Fibroblast of villous mesenchyme (primary cell): ENCODE data around the gene PRPF31. TPM values are rescaled to one million over a fixed set of nuclear protein-coding genes. Genes with fewer than 3 reads are reported as not detected.
A peak's percentile ranks its signal among the peaks of the same experiment; 100 is the strongest.

ENCODE experiments used
- DNase-seq: peaks from one replicate; pipeline ENCODE4 v3.0.0-alpha.2; 2010; ENCODE audit warnings: low read depth
- H3K4me3 ChIP-seq: 2 replicates; pipeline ENCODE4 v1.5.1; 2011; ENCODE audit warnings: low read depth, mild to moderate bottlenecking, low read length
- CTCF ChIP-seq: IDR thresholded peaks from 2 replicates; pipeline ENCODE4 v1.5.1; 2012; ENCODE audit warnings: low read depth, mild to moderate bottlenecking, low read length; ENCODE audit not compliant: insufficient read depth
- total RNA-seq: library from RNA; depleted of rRNA; stranded (reverse); fragments of >200 nt; gene quantifications from 2 replicates; pipeline ENCODE4 v1.2.3, GENCODE V29; 2012

Gene PRPF31
- total RNA-seq, 1 donor = 41.5 TPM

- DNase-seq = no peak
- TF ChIP-seq CTCF = no peak
- H3K4me3 ChIP-seq = no peak overlapping the region
Observed at GRCh38 chr19:54156953-54157352, 41.4 kb downstream of the PRPF31 start.

DNA sequence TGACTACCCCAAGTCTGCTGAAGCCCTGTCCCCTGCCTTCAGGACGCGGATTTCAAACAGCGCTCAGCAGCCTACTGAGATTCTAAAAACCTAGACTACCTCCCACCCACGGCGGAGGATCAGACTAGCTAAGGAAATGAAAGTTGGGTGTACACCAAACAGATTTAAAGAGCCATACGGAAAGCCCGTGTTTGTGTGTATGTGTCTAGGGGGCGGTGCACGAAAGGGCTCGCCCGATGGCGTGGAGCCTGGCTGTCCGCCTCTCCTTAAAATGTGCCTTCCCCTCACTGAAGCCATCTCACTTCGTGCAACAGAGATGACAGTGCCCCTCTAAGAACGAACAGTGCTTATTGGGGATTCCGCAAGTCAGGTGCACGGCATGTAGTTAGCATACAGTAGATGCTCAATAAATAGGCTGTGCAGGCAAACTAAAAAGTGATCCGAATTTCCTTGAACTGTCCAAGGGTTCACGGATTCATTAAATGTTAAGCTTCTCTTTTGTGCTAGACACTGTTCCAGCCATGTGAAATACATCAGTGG is 43.3 kb downstream of the PRPF31 start:
- no peak for TF ChIP-seq CTCF
- peak overlapping the region; percentile 88 for H3K4me3 ChIP-seq
- no peak for DNase-seq

- peak; percentile 100 for DNase-seq
- H3K4me3 ChIP-seq = peak within 1 kb of the TSS; percentile 88
- TF ChIP-seq CTCF = peak; percentile 30
Observed at GRCh38 chr19:54159352-54160181, 44.0 kb downstream of the PRPF31 start, which contains the start of gene LENG1. Gene LENG1, minus strand, starts transcription at chr19:54159721. Its CDS starts 26 bp downstream, at chr19:54159695.

DNA sequence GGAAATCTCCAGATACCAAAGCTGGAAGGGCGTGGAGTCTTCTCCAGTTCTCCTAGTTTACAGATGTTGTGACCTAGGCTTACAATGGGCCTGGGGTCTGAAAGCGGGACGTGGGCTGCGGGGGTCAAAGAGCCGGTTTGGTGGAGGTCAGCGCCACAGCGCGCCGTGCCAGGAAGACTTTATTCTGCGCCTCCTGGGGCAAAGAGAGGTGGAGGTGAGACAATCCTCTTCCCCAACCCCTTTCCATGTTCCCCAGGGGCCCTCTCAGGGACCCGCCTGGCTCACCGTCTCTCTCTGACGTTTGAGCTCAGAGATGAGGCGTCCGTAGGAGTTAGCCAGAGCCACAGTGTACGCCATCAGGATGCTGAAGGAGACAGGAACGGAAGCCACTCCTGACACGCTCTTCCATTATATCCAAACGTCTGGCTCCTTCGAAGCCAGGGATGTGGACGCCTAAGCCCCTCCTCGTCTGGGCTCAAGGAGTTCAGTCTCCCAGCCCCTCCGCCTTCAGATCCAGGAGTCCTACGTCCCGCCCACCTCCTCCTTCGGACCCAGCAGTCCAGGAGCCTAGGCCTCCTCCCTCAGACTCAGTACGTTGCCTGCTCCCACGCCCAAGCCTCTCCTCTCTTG is 44.7 kb downstream of the PRPF31 start:
- no peak for TF ChIP-seq CTCF
- peak overlapping the region; percentile 71 for H3K4me3 ChIP-seq
- DNase-seq = peak; percentile 55

- H3K4me3 ChIP-seq = peak overlapping the region; percentile 71
- DNase-seq = no peak
- TF ChIP-seq CTCF = no peak
Observed at GRCh38 chr19:54160854-54161253, 45.3 kb downstream of the PRPF31 start.

- no peak for TF ChIP-seq CTCF
- DNase-seq = peak; percentile 80
- H3K4me3 ChIP-seq = peak overlapping the region; percentile 69
Observed at GRCh38 chr19:54162241-54162805, 46.8 kb downstream of the PRPF31 start.
